H9 (cell line): ENCODE results near the gene TTC28. TPM values are rescaled to one million over a fixed set of nuclear protein-coding genes. Genes with fewer than 3 reads are reported as not detected.

ENCODE experiments used
- DNase-seq: peaks from one replicate; pipeline ENCODE4 v3.0.0-alpha.2; 2017
- H2AFZ ChIP-seq: one replicate; pipeline ENCODE4 v1.6.1; 2013; ENCODE audit warnings: mild to moderate bottlenecking, low read length, control low read depth, moderate library complexity
- H2AK5ac ChIP-seq: 2 replicates; pipeline ENCODE4 v1.6.1; 2013; ENCODE audit warnings: low read length, control low read depth, mixed read lengths; ENCODE audit not compliant: insufficient read length
- H2BK120ac ChIP-seq: one replicate; pipeline ENCODE4 v1.6.1; 2013; ENCODE audit warnings: low read depth, mild to moderate bottlenecking, low read length, control low read depth, inconsistent platforms; ENCODE audit not compliant: poor library complexity, severe bottlenecking
- H2BK12ac ChIP-seq: 2 replicates; pipeline ENCODE4 v1.6.1; 2013; ENCODE audit warnings: low read length, control low read depth, mixed read lengths, low read depth; ENCODE audit not compliant: insufficient read length
- H2BK15ac ChIP-seq: 2 replicates; pipeline ENCODE4 v1.6.1; 2013; ENCODE audit warnings: low read depth, low read length, control low read depth
- H2BK20ac ChIP-seq: one replicate; pipeline ENCODE4 v1.6.1; 2013; ENCODE audit warnings: low read depth, mild to moderate bottlenecking, low read length, control low read depth, inconsistent platforms; ENCODE audit not compliant: poor library complexity, severe bottlenecking
- H2BK5ac ChIP-seq: 2 replicates; pipeline ENCODE4 v1.6.1; 2013; ENCODE audit warnings: low read length, control low read depth, mixed read lengths; ENCODE audit not compliant: insufficient read length
- H3K14ac ChIP-seq: 2 replicates; pipeline ENCODE4 v1.6.1; 2013; ENCODE audit warnings: low read length, control low read depth; ENCODE audit not compliant: insufficient read depth
- H3K18ac ChIP-seq: 2 replicates; pipeline ENCODE4 v1.6.1; 2013; ENCODE audit warnings: low read depth, mild to moderate bottlenecking, mixed read lengths, low read length, control low read depth; ENCODE audit not compliant: insufficient read length
- H3K23ac ChIP-seq: 2 replicates; pipeline ENCODE4 v1.6.1; 2013; ENCODE audit warnings: low read length, control low read depth, mixed read lengths, low read depth; ENCODE audit not compliant: insufficient read length
- H3K23me2 ChIP-seq: 2 replicates; pipeline ENCODE4 v1.6.1; 2013; ENCODE audit warnings: low read depth, mild to moderate bottlenecking, mixed read lengths, low read length, control low read depth; ENCODE audit not compliant: insufficient read length, poor library complexity, severe bottlenecking
- H3K27ac ChIP-seq: 2 replicates; pipeline ENCODE4 v1.5.1; 2013; ENCODE audit warnings: low read length, control low read depth, mixed read lengths, low read depth; ENCODE audit not compliant: insufficient read length
- H3K27me3 ChIP-seq: 2 replicates; pipeline ENCODE4 v1.6.1; 2013; ENCODE audit warnings: low read length, control low read depth, inconsistent platforms; ENCODE audit not compliant: insufficient read depth
- H3K4ac ChIP-seq: 2 replicates; pipeline ENCODE4 v1.6.1; 2013; ENCODE audit warnings: low read depth, mild to moderate bottlenecking, control low read depth, inconsistent platforms, low read length, moderate library complexity
- H3K4me1 ChIP-seq: 2 replicates; pipeline ENCODE4 v1.6.1; 2013; ENCODE audit warnings: low read length, control low read depth, inconsistent platforms; ENCODE audit not compliant: insufficient read depth
- H3K4me2 ChIP-seq: 2 replicates; pipeline ENCODE4 v1.6.1; 2013; ENCODE audit warnings: low read length, control low read depth, mixed read lengths; ENCODE audit not compliant: insufficient read length, insufficient read depth
- H3K56ac ChIP-seq: 2 replicates; pipeline ENCODE4 v1.6.1; 2013; ENCODE audit warnings: low read depth, mild to moderate bottlenecking, mixed read lengths, low read length, control low read depth; ENCODE audit not compliant: insufficient read length
- H3K79me1 ChIP-seq: 2 replicates; pipeline ENCODE4 v1.6.1; 2013; ENCODE audit warnings: low read depth, mild to moderate bottlenecking, moderate library complexity, low read length, control low read depth, inconsistent platforms; ENCODE audit not compliant: insufficient read depth, poor library complexity, severe bottlenecking
- H3K79me2 ChIP-seq: 2 replicates; pipeline ENCODE4 v1.6.1; 2013; ENCODE audit warnings: low read length, control low read depth, inconsistent platforms; ENCODE audit not compliant: insufficient read depth
- H3K9ac ChIP-seq: 2 replicates; pipeline ENCODE4 v1.6.1; 2013; ENCODE audit warnings: low read length, control low read depth, mixed read lengths; ENCODE audit not compliant: insufficient read length; ENCODE audit errors: extremely low read depth
- H3K9me3 ChIP-seq: one replicate; pipeline ENCODE4 v1.6.1; 2013; ENCODE audit warnings: low read depth, low read length, inconsistent platforms; ENCODE audit not compliant: control insufficient read depth
- H3T11ph ChIP-seq: one replicate; pipeline ENCODE4 v1.6.1; 2013; ENCODE audit warnings: mild to moderate bottlenecking, low read length, control low read depth, inconsistent platforms
- H4K20me1 ChIP-seq: one replicate; pipeline ENCODE4 v1.6.1; 2013; ENCODE audit not compliant: control insufficient read depth, insufficient read length, insufficient read depth
- H4K5ac ChIP-seq: 2 replicates; pipeline ENCODE4 v1.6.1; 2013; ENCODE audit warnings: low read depth, mild to moderate bottlenecking, mixed read lengths, low read length, control low read depth; ENCODE audit not compliant: insufficient read length
- H4K8ac ChIP-seq: replicated peaks from 2 replicates; pipeline ENCODE4 v1.6.1; 2013; ENCODE audit warnings: low read length, control low read depth, mixed read lengths, low read depth; ENCODE audit not compliant: insufficient read length
- H4K91ac ChIP-seq: 2 replicates; pipeline ENCODE4 v1.6.1; 2013; ENCODE audit warnings: low read depth, mild to moderate bottlenecking, moderate library complexity, mixed read lengths, low read length, control low read depth; ENCODE audit not compliant: insufficient read length
- H3K27ac Mint-ChIP-seq, 3 experiments: 2 replicates in 2 of 3; 3 replicates in 1 of 3; pipeline ENCODE4 v1.8.0; 2020 to 2021; ENCODE audit warnings: mixed read lengths in 3 of 3, mild to moderate bottlenecking in 1 of 3, moderate library complexity in 1 of 3
- H3K27me3 Mint-ChIP-seq: 2 replicates; pipeline ENCODE4 v1.8.0; 2021; ENCODE audit warnings: low read depth, mild to moderate bottlenecking, moderate library complexity, mixed read lengths
- H3K36me3 Mint-ChIP-seq, 3 experiments: 2 replicates in 2 of 3; 3 replicates in 1 of 3; pipeline ENCODE4 v1.8.0; 2020 to 2021; ENCODE audit warnings: low read depth in 3 of 3, mixed read lengths in 3 of 3; ENCODE audit not compliant: insufficient read depth in 1 of 3
- H3K4me1 Mint-ChIP-seq, 2 experiments: 2 replicates each; pipeline ENCODE4 v1.8.0; 2020; ENCODE audit warnings: mixed read lengths in 2 of 2
- H3K4me3 Mint-ChIP-seq, 2 experiments: 2 replicates in 1 of 2; 3 replicates in 1 of 2; pipeline ENCODE4 v1.8.0; 2020 to 2021; ENCODE audit warnings: mild to moderate bottlenecking in 2 of 2, mixed read lengths in 2 of 2, moderate library complexity in 1 of 2
- H3K9me3 Mint-ChIP-seq, 2 experiments: 2 replicates in 1 of 2; 3 replicates in 1 of 2; pipeline ENCODE4 v1.8.0; 2020; ENCODE audit warnings: mild to moderate bottlenecking in 2 of 2, mixed read lengths in 2 of 2, moderate library complexity in 1 of 2
- CTCF ChIP-seq: fragments of 200-600 bp; sonication (generic); conservative IDR thresholded peaks from 3 replicates; pipeline ENCODE4 v1.8.0; 2021; ENCODE audit warnings: antibody characterized with exemption, mild to moderate bottlenecking
- WGBS: extraction: QIAGEN DNeasy Blood & Tissue Kit; methylation state at CpG from one replicate; pipeline ENCODE4 v1.1.7; 2013; ENCODE audit warnings: missing lambda C conversion rate, low lambda C conversion rate, mixed read lengths; ENCODE audit not compliant: insufficient read length; ENCODE audit errors: extremely low coverage; 5-methylcytosine and 5-hydroxymethylcytosine counted together
- total RNA-seq: library from RNA; stranded (reverse); gene quantifications from 2 replicates; pipeline ENCODE4 v1.2.1, GENCODE V29; 2021

Gene TTC28
- total RNA-seq, 1 experiment from 2014 or later = 13.6 TPM

GRCh38 chr22:28574159-28574788 is 105.4 kb downstream of the TTC28 start:
- Mint-ChIP-seq H3K27me3 (no peaks in the 10 kb centered on the region), H3K4me1 (no peaks in the 10 kb centered on the region), H3K4me3 (no peak overlapping the region), H3K9me3 (no peaks in the 10 kb centered on the region), H3K36me3 (no peaks in the 10 kb centered on the region), H3K27ac (no peak overlapping the region)
- Histone ChIP-seq H2BK120ac (no peak overlapping the region), H4K5ac (no peak overlapping the region), H3K18ac (no peak overlapping the region), H4K8ac (no peak overlapping the region), H3K79me2 (no peaks in the 10 kb centered on the region), H3K79me1 (no peaks in the 10 kb centered on the region), H2AFZ (no peak overlapping the region), H3K4me1 (no peaks in the 10 kb centered on the region), H3K4ac (no peak overlapping the region), H3T11ph (no peak overlapping the region), H3K9ac (no peak overlapping the region), H3K56ac (no peak overlapping the region), H3K27me3 (no peaks in the 10 kb centered on the region), H4K20me1 (no peaks in the 10 kb centered on the region), H2BK15ac (no peak overlapping the region), H2BK20ac (no peak overlapping the region), H3K27ac (no peak overlapping the region), H2BK5ac (no peak overlapping the region), H2AK5ac (no peak overlapping the region), H3K23ac (no peak overlapping the region), H3K14ac (no peak overlapping the region), H3K23me2 (no peaks in the 10 kb centered on the region), H3K4me2 (no peak overlapping the region), H2BK12ac (no peak overlapping the region), H3K9me3 (no peaks in the 10 kb centered on the region), H4K91ac (no peak overlapping the region)
- no CpG with 5 or more reads among the region's 4 CpGs for WGBS
- no peak for TF ChIP-seq CTCF
- no peak for DNase-seq
